Cortex of kidney (tissue), 1 donor: ENCODE results near the gene KIF23.
A peak's percentile ranks its signal among the peaks of the same experiment; 100 is the strongest.
"Not testable (repeated sequence)": the region's sequence is repeated elsewhere in the genome, so short reads cannot be mapped to it uniquely, and the experiment has no call there.

ENCODE experiments used
- DNase-seq: peaks from one replicate; lab custom pipeline; 2025; lab: John Stamatoyannopoulos, UW

The KIF23 gene

GRCh38 chr15:69434679-69435078, 20.5 kb downstream of the KIF23 start:
- no peak for DNase-seq

- no peak for DNase-seq
Observed at GRCh38 chr15:69435985-69436384, 21.8 kb downstream of the KIF23 start.

GRCh38 chr15:69436951-69437350, 22.8 kb downstream of the KIF23 start:
- DNase-seq = no peak

GRCh38 chr15:69439623-69440022, 25.5 kb downstream of the KIF23 start:
- no peak for DNase-seq

- no peak for DNase-seq
Observed at GRCh38 chr15:69443032-69443611, 29.0 kb downstream of the KIF23 start.

GRCh38 chr15:69444686-69445085, 30.5 kb downstream of the KIF23 start:
- no peak for DNase-seq

GRCh38 chr15:69446953-69447352, 32.8 kb downstream of the KIF23 start:
- no peak for DNase-seq

- not testable (repeated sequence) for DNase-seq
Observed at GRCh38 chr15:69450221-69450620, 36.1 kb downstream of the KIF23 start.

GRCh38 chr15:69450968-69451695, 37.0 kb downstream of the KIF23 start:
- DNase-seq = no peak

- no peak for DNase-seq
Observed at GRCh38 chr15:69451951-69452691, 38.0 kb downstream of the KIF23 start.

- DNase-seq = peak; percentile 53
Observed at GRCh38 chr15:69452692-69453521, 38.8 kb downstream of the KIF23 start, which contains the start of gene RPLP1. RPLP1 (plus strand) TSS chr15:69452818; CDS start chr15:69452949, 131 bp downstream.

GRCh38 chr15:69454953-69455352, 40.8 kb downstream of the KIF23 start:
- DNase-seq = no peak

GRCh38 chr15:69456208-69457166, 42.3 kb downstream of the KIF23 start:
- DNase-seq = no peak

- no peak for DNase-seq
Observed at GRCh38 chr15:69457304-69458280, 43.4 kb downstream of the KIF23 start.

- DNase-seq = no peak
Observed at GRCh38 chr15:69459066-69459465, 44.9 kb downstream of the KIF23 start.

- DNase-seq = no peak
Observed at GRCh38 chr15:69460481-69460880, 46.3 kb downstream of the KIF23 start.

GRCh38 chr15:69462030-69462492, 47.9 kb downstream of the KIF23 start:
- DNase-seq = no peak

- DNase-seq = peak; percentile 28
Observed at GRCh38 chr15:69462493-69463181, 48.5 kb downstream of the KIF23 start.

GRCh38 chr15:69463182-69463756, 49.1 kb downstream of the KIF23 start:
- DNase-seq = no peak
